Stomach (tissue), 9 donors: ENCODE results near the gene ATP8B4. TPM values are rescaled to one million over a fixed set of nuclear protein-coding genes. Genes with fewer than 3 reads are reported as not detected.
A peak's percentile ranks its signal among the peaks of the same experiment; 100 is the strongest.

Source experiments
- DNase-seq, 2 donors: peaks; one replicate each; pipeline versions ENCODE4 v3.0.0 to v3.0.0-alpha.2; 2013 to 2019
- H3K27ac ChIP-seq, 5 donors: fragments of 200-600 bp in 4 of 5; sonication (generic) in 4 of 5; one replicate each; pipeline ENCODE4 v1.5.1; 2013 to 2019; ENCODE audit warnings: mild to moderate bottlenecking in 1 of 5, moderate library complexity in 1 of 5
- H3K27me3 ChIP-seq, 3 donors: fragments of 200-600 bp; sonication (generic); one replicate each; pipeline ENCODE4 v1.5.1; 2017 to 2019; ENCODE audit warnings: mixed run types in 1 of 3
- H3K36me3 ChIP-seq, 4 donors: fragments of 200-600 bp; sonication (generic); 1 replicate in 3 of 4; 2 replicates in 1 of 4; pipeline ENCODE4 v1.5.1; 2016 to 2019
- H3K4me1 ChIP-seq, 4 donors: fragments of 200-600 bp; sonication (generic); one replicate each; pipeline ENCODE4 v1.5.1; 2016 to 2019
- H3K4me3 ChIP-seq, 4 donors: fragments of 200-600 bp; sonication (generic) in 3 of 4; one replicate each; pipeline ENCODE4 v1.5.1; 2016 to 2019; ENCODE audit warnings: mild to moderate bottlenecking in 1 of 4
- H3K9me3 ChIP-seq, 4 donors: fragments of 200-600 bp; sonication (generic); one replicate each; pipeline ENCODE4 v1.5.1; 2016 to 2019
- CTCF ChIP-seq, 7 experiments: fragments of 450-650 bp in 4 of 7; fragments of 200-600 bp in 3 of 7; sonication (generic) in 3 of 7; IDR thresholded peaks; one replicate each; pipeline ENCODE4 v1.5.1; 2016 to 2019; ENCODE audit warnings: antibody characterized with exemption in 7 of 7, control low read depth in 2 of 7, mild to moderate bottlenecking in 1 of 7
- EP300 ChIP-seq: sonication (generic); formaldehyde crosslinking; IDR thresholded peaks from one replicate; pipeline ENCODE4 v1.6.1; 2017; ENCODE audit warnings: antibody characterized with exemption
- POLR2A ChIP-seq, 4 donors: fragments of 450-650 bp; IDR thresholded peaks; one replicate each; pipeline ENCODE4 v1.6.1; 2016; ENCODE audit warnings: antibody characterized with exemption in 4 of 4, control low read depth in 2 of 4, mild to moderate bottlenecking in 1 of 4, moderate library complexity in 1 of 4
- POLR2AphosphoS5 ChIP-seq, 3 donors: sonication (generic); formaldehyde crosslinking; IDR thresholded peaks; one replicate each; pipeline ENCODE4 v1.6.1; 2016; ENCODE audit warnings: antibody characterized with exemption in 3 of 3
- WGBS, 5 donors: extraction: QIAGEN DNeasy Blood & Tissue Kit in 3 of 5; methylation state at CpG; one replicate each; pipeline versions ENCODE4 v1.1.5 to v1.1.7; 2013 to 2018; 5-methylcytosine and 5-hydroxymethylcytosine counted together
- intact Hi-C: fragments of 100-400 bp; cut with DNase I; formaldehyde crosslinking; loops from one replicate; pipeline ENCODE4 v1.15.1; 2023; ENCODE audit warnings: low total_unique reads
- polyA plus RNA-seq, 3 donors: library from polyadenylated mRNA; stranded (reverse); fragments of 200-250 nt; gene quantifications; one replicate each; pipeline ENCODE4 v1.2.3, GENCODE V29; 2013
- total RNA-seq, 5 donors: library from RNA; depleted of rRNA; stranded (reverse); fragments of >200 nt; gene quantifications; one replicate each; pipeline versions ENCODE4 v1.1.0 to v1.2.3, GENCODE V29; 2014 to 2016
- donor health status: healthy with polysubstance abuse.
- donor health status: Bipolar disorder and iron deficiency.
- donor health status: healthy.

ATP8B4 gene
- total and polyA plus RNA-seq, 8 donors: under 0.01 to 14.3 (median 1.6) TPM

- intact Hi-C loops: no loop called here
- Histone ChIP-seq H3K4me1 (peaks cover 0 to 6% (median 0%) of the 10 kb centered on the region in 4 donors), H3K9me3 (no peaks in the 10 kb centered on the region), H3K4me3 (no peak overlapping the region), H3K27me3 (peaks cover 0 to 4% (median 0%) of the 10 kb centered on the region in 3 donors), H3K36me3 (no peaks in the 10 kb centered on the region), H3K27ac (peak overlapping the region in 2 of 5 donors; percentile 64 to 70)
- TF ChIP-seq POLR2A (IDR thresholded peaks at IDR 0.05) (no peak), EP300 (no peak), POLR2AphosphoS5 (IDR thresholded peaks at IDR 0.05) (no peak), CTCF (IDR thresholded peaks at IDR 0.05) (no peak)
- DNase-seq: no peak
- WGBS, 5 donors: 70 to 76% (median 76%) methylated on average over 4 of the region's 4 CpGs
These were observed 4.8 kb downstream of the ATP8B4 start for GRCh38 chr15:50113992-50114780.

- TF ChIP-seq POLR2A (IDR thresholded peaks at IDR 0.05): no peak
- intact Hi-C loops: no loop called here
These were observed 5.9 kb downstream of the ATP8B4 start for GRCh38 chr15:50113187-50113505.

GRCh38 chr15:50112488-50113186 is 6.4 kb downstream of the ATP8B4 start:
- intact Hi-C loops: no loop called here
- no peaks in the 10 kb centered on the region for H3K36me3 ChIP-seq
- H3K27me3 ChIP-seq: peaks cover 0 to 4% (median 0%) of the 10 kb centered on the region in 3 donors
- no peak for TF ChIP-seq POLR2A (IDR thresholded peaks at IDR 0.05)
- no peak for TF ChIP-seq POLR2AphosphoS5 (IDR thresholded peaks at IDR 0.05)
- no peak for TF ChIP-seq EP300
- TF ChIP-seq CTCF (IDR thresholded peaks at IDR 0.05): no peak
- WGBS, 5 donors: 72 to 88% (median 79%) methylated on average over 5 of the region's 5 CpGs
- no peaks in the 10 kb centered on the region for H3K9me3 ChIP-seq
- no peak overlapping the region for H3K4me3 ChIP-seq
- H3K4me1 ChIP-seq: peaks cover 0 to 12% (median 0%) of the 10 kb centered on the region in 4 donors
- H3K27ac ChIP-seq: peak overlapping the region in 2 of 5 donors; percentile 64 to 70
- DNase-seq: no peak

More at GRCh38 chr15:50113187-50113505, 5.9 kb downstream of the ATP8B4 start:
- peak overlapping the region in 2 of 5 donors; percentile 64 to 70 for H3K27ac ChIP-seq
- H3K4me1 ChIP-seq: peaks cover 0 to 12% (median 0%) of the 10 kb centered on the region in 4 donors
- H3K4me3 ChIP-seq: no peak overlapping the region
- 71 to 98% (median 85%) methylated on average over 2 of the region's 2 CpGs for WGBS, 5 donors
- no peak for DNase-seq
- peaks cover 0 to 4% (median 0%) of the 10 kb centered on the region in 3 donors for H3K27me3 ChIP-seq
- no peaks in the 10 kb centered on the region for H3K9me3 ChIP-seq
- H3K36me3 ChIP-seq: no peaks in the 10 kb centered on the region

- Histone ChIP-seq H3K4me1 (peaks cover 0 to 12% (median 0%) of the 10 kb centered on the region in 4 donors), H3K27ac (peak overlapping the region in 2 of 5 donors; percentile 8 to 75), H3K4me3 (no peak overlapping the region), H3K27me3 (peaks cover 0 to 4% (median 0%) of the 10 kb centered on the region in 3 donors), H3K36me3 (no peaks in the 10 kb centered on the region), H3K9me3 (no peaks in the 10 kb centered on the region)
- WGBS, 5 donors: 68 to 78% (median 74%) methylated on average over 3 of the region's 3 CpGs
- intact Hi-C loops: no loop called here
- TF ChIP-seq EP300 (no peak), POLR2A (IDR thresholded peaks at IDR 0.05) (no peak), POLR2AphosphoS5 (IDR thresholded peaks at IDR 0.05) (no peak), CTCF (IDR thresholded peaks at IDR 0.05) (no peak)
- no peak for DNase-seq
These were observed 8.7 kb downstream of the ATP8B4 start for GRCh38 chr15:50110285-50110684.
